Endothelial cell (in vitro differentiated cells): ENCODE data around the gene NKAIN2. TPM values are rescaled to one million over a fixed set of nuclear protein-coding genes. Genes with fewer than 3 reads are reported as not detected.

Source experiments
- DNase-seq: peaks from one replicate; pipeline ENCODE4 v3.0.0; 2021; ENCODE audit warnings: low spot score
- H3K27ac Mint-ChIP-seq: one replicate; pipeline ENCODE4 v1.8.0; 2021; ENCODE audit warnings: mixed read lengths, inconsistent platforms; ENCODE audit not compliant: unreplicated experiment
- H3K27me3 Mint-ChIP-seq: one replicate; pipeline ENCODE4 v1.8.0; 2021; ENCODE audit warnings: mild to moderate bottlenecking, moderate library complexity, mixed read lengths, inconsistent platforms; ENCODE audit not compliant: unreplicated experiment
- H3K36me3 Mint-ChIP-seq: one replicate; pipeline ENCODE4 v1.8.0; 2021; ENCODE audit warnings: mild to moderate bottlenecking, low read depth, mixed read lengths, inconsistent platforms; ENCODE audit not compliant: unreplicated experiment
- H3K4me1 Mint-ChIP-seq: one replicate; pipeline ENCODE4 v1.8.0; 2021; ENCODE audit warnings: mild to moderate bottlenecking, mixed read lengths, inconsistent platforms; ENCODE audit not compliant: unreplicated experiment
- H3K4me3 Mint-ChIP-seq: one replicate; pipeline ENCODE4 v1.8.0; 2021; ENCODE audit warnings: mild to moderate bottlenecking, mixed read lengths, inconsistent platforms; ENCODE audit not compliant: unreplicated experiment
- H3K9me3 Mint-ChIP-seq: one replicate; pipeline ENCODE4 v1.8.0; 2021; ENCODE audit warnings: mixed read lengths, inconsistent platforms; ENCODE audit not compliant: unreplicated experiment
- total RNA-seq: library from RNA; stranded (reverse); fragmentation: NEBNext Ultra II Directional; extraction: Animal tissue kit (Norgen Biotek cat#: 25700); gene quantifications from one replicate; pipeline ENCODE4 v1.2.1, GENCODE V29; 2021; ENCODE audit not compliant: unreplicated experiment
- TF ChIP-seq, protein P1 (sequence below): fragments of 200-600 bp; sonication (generic); IDR thresholded peaks from one replicate; pipeline ENCODE4 v1.5.0; 2021; ENCODE audit warnings: antibody characterized with exemption; ENCODE audit not compliant: unreplicated experiment

The NKAIN2 gene
- total RNA-seq, 1 donor from 2014 or later, result 9.5 TPM

DNA sequence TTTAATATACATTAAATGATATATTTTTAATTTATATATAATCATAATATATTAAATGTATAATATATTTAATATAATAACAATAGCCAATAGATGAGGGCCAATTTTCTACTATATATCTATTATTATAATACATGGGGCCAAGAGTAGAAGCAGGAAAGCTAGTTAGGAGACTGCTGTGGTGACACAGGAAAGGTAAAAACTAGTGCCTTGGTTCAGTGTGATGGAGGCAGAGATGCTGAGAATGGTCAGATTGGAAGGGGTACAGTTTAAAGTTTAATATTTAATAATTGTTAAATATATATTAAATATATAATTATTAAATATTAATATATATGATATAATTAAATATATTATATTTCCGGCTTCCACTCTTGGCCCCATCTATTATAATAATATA, 1055.7 kb downstream of the NKAIN2 start:
- Mint-ChIP-seq H3K9me3 (no peaks in the 10 kb centered on the region), H3K4me1 (peaks cover 3% of the 10 kb centered on the region)

DNA sequence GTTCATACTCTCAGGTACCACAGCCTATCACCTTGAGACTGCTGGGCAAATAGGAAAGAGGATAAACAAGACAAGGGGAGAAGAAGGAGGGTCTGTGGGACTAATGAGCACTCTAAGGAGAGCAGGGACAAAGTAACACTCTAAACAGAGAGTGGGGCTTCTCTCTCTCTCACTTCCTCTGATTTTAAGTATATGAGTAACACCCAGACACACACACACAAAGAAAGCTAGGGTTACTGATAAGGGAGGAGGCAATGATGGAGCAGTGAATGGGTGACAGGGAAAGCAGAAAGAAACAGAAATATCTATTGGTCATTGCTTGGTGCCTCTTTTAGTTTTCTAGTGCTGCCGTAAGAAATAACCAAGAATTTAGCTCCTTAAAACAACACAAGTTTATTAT, 1062.4 kb downstream of the NKAIN2 start:
- H3K4me3 Mint-ChIP-seq, result no peak overlapping the region

More for the DNA sequence above, 1055.7 kb downstream of the NKAIN2 start:
- no peak for DNase-seq
- H3K4me3 Mint-ChIP-seq, result no peak overlapping the region
- H3K27ac Mint-ChIP-seq, result no peak overlapping the region
- TF ChIP-seq, protein P1, sequence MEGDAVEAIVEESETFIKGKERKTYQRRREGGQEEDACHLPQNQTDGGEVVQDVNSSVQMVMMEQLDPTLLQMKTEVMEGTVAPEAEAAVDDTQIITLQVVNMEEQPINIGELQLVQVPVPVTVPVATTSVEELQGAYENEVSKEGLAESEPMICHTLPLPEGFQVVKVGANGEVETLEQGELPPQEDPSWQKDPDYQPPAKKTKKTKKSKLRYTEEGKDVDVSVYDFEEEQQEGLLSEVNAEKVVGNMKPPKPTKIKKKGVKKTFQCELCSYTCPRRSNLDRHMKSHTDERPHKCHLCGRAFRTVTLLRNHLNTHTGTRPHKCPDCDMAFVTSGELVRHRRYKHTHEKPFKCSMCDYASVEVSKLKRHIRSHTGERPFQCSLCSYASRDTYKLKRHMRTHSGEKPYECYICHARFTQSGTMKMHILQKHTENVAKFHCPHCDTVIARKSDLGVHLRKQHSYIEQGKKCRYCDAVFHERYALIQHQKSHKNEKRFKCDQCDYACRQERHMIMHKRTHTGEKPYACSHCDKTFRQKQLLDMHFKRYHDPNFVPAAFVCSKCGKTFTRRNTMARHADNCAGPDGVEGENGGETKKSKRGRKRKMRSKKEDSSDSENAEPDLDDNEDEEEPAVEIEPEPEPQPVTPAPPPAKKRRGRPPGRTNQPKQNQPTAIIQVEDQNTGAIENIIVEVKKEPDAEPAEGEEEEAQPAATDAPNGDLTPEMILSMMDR, result no peak
- H3K27me3 Mint-ChIP-seq, result peaks cover 2% of the 10 kb centered on the region
- no peaks in the 10 kb centered on the region for H3K36me3 Mint-ChIP-seq

DNA sequence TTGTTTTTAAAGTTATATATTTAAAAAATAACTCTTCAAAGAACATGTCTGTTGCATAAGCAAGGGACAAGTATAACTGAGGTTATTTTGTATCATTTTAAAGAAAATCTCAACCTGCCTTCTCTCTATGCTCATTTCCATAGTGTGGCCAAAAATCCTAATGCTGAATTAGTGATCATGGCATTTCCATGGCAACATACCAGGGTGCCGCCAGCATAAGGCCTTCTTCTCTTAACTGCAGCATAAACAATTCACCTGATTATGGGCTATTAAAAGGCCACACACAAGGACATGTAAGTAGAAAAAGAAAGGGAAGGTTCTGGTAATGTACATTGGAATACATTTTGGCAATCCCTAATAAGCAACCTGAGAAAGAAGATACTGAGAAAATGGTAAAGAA, 1063.5 kb downstream of the NKAIN2 start:
- no peak for DNase-seq
- H3K27me3 Mint-ChIP-seq, result peaks cover 2% of the 10 kb centered on the region
- TF ChIP-seq, protein P1, result no peak
- H3K36me3 Mint-ChIP-seq, result no peaks in the 10 kb centered on the region
- no peak overlapping the region for H3K27ac Mint-ChIP-seq
- H3K9me3 Mint-ChIP-seq, result no peaks in the 10 kb centered on the region
- H3K4me1 Mint-ChIP-seq, result peaks cover 8% of the 10 kb centered on the region
- no peak overlapping the region for H3K4me3 Mint-ChIP-seq

More for the DNA sequence above, 1062.4 kb downstream of the NKAIN2 start:
- Mint-ChIP-seq H3K27me3 (peaks cover 2% of the 10 kb centered on the region), H3K36me3 (no peaks in the 10 kb centered on the region), H3K9me3 (no peaks in the 10 kb centered on the region), H3K27ac (no peak overlapping the region), H3K4me1 (peaks cover 7% of the 10 kb centered on the region)
- DNase-seq, result no peak
- TF ChIP-seq, protein P1, result no peak

DNA sequence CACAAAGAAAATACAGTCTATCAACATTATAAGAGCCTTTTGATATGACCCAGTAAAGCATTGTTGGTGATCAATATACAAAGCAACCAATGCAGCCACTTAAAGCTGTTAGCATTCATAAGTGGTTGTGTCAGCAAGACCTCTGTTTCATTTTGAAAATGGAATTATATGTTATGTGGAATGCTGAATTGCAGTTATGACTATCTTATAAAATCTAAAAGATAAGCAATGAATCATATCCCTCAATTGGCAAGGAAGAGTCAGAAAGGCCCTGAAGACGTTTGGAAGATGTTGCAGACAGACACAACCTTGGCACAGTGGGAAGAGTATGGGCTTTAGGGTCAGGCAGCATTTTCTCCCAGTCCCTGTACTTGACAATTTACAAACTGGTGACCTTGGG, 1064.8 kb downstream of the NKAIN2 start:
- Mint-ChIP-seq H3K9me3 (no peaks in the 10 kb centered on the region), H3K27ac (no peak overlapping the region), H3K27me3 (peaks cover 2% of the 10 kb centered on the region), H3K4me3 (no peak overlapping the region), H3K36me3 (no peaks in the 10 kb centered on the region), H3K4me1 (peaks cover 12% of the 10 kb centered on the region)
- TF ChIP-seq, protein P1, result no peak
- no peak for DNase-seq

DNA sequence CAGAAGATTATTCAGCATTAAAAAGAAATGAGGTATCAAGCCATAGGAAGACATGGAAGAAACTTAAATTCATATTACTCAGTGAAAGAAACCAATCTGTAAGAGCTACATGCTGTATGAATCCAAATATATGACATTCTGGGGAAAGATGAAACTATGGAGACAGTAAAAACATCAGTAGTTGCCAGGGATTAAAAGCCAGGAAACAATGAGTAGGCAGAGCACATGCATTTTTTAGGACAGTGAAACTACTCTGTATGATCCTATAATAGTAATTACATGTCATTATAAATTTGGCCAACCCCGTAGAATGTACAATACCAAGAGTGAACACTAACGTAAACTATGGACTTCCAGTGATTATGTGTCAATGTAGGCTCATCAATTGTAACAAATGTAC, 1065.8 kb downstream of the NKAIN2 start:
- TF ChIP-seq, protein P1, result no peak
- DNase-seq, result no peak
- peaks cover 12% of the 10 kb centered on the region for H3K4me1 Mint-ChIP-seq
- H3K9me3 Mint-ChIP-seq, result no peaks in the 10 kb centered on the region
- H3K27ac Mint-ChIP-seq, result no peak overlapping the region
- no peaks in the 10 kb centered on the region for H3K27me3 Mint-ChIP-seq
- no peaks in the 10 kb centered on the region for H3K36me3 Mint-ChIP-seq
- H3K4me3 Mint-ChIP-seq, result no peak overlapping the region
